Activated naive CD4-positive, alpha-beta T cell treated with Interleukin-2 at 50 U/mL for 16 hours (primary cell): Measurements from ENCODE around the gene KRT6A.
"Not testable (repeated sequence)": the region's sequence is repeated elsewhere in the genome, so short reads cannot be mapped to it uniquely, and the experiment has no call there.

ENCODE experiments used
- DNase-seq: peaks from one replicate; pipeline ENCODE4 v3.0.0-alpha.2; 2020

KRT6A gene

DNA sequence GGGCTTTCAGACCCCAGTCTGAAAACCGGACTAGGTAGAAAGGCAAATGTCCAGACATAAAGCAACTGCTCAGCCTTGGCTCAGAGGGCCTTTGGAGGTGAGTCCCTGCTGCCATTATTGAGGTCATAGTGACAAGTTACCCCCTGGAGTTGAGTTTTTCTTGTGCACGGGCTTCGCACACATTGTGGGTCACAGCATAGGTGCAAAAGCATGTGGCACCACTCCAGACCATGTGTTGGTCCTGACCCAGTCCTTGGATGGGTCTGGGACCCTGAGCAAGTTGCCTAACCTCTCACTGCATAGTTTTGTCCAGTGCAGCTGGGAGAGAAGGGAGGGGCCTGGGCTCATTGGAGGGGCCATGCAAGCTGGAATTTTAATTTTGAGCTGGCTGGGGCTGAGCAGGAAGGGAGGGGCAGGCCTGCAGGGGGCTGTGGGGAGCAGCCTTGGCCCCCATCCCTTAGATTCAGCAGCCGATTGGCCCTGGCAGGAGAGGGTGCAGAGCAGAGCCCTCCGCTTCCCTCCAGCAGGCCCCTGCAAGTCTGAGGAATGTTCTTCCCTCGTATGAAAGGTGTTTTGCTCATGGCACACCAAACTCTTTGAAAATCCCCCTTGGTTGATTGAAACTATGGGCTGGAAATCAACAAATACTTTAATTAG, 31.3 kb upstream of the KRT6A start:
- no peak for DNase-seq

- DNase-seq = no peak
These were observed 30.8 kb upstream of the KRT6A start for GRCh38 chr12:52523824-52524223.

DNA sequence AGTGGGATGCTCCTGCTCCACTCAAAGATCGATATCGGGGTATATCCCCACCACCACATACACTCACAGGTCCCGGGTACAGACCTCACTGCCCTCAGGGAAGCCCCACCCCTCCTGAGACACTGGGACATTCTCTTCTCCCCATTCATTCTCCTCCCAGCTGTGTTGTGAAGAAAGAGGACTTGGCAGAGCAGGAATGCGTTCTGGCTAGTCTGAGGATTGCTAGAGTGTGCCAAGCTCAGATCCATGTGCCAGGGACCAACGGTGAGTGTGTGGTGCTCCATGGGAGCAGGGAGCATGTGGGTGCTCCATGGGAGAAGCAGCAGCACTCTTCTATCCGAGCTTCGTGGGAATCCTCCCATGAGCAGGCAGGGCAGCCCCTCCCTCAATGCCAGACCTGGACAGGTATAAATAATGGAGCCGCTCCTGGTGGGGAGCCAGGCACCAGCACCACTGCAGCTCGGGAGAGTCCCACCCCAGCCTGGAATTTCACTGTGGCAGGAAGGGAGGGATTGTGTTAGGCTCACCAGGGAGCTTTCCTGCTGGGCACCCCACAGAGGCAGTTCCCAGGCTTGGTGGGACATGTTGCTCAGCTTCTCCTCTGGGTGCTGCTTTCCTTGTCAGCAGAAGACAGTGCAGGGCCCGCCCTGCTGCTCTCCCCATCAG, 29.4 kb upstream of the KRT6A start:
- no peak for DNase-seq

DNA sequence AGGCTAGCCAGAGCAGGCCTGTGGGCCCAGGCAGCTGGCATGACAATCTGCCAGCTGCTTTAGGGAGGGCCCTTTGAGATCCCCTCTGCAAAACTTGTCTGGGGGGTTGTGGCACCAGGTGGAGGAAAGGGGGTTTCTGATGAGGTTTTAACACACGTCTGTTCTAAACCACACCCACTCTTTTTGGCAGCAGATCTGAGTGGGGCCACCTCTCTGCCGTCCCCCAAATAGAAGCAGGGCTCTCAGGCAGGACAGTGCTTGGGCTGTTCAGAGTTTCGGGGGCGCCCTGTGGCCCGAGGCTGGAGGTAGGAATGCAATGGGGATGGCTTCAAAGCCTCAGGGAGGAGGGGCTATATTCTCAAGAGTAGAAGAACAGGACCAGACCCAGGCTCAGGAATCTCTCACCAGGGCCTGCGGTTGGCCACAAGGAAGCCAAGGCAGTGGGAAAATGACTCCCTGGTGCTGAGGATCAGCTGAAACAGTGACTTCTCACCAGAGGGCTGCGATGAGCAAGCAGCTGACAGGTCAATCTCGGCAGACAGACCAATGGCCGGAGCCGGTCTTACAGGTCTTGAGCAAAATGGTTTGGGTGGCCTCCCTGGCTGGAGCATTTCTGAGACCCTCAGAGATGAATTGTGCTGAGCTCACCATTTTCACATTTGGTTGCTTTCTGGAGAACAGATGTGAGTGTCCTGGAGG, 28.7 kb upstream of the KRT6A start:
- DNase-seq = no peak

DNA sequence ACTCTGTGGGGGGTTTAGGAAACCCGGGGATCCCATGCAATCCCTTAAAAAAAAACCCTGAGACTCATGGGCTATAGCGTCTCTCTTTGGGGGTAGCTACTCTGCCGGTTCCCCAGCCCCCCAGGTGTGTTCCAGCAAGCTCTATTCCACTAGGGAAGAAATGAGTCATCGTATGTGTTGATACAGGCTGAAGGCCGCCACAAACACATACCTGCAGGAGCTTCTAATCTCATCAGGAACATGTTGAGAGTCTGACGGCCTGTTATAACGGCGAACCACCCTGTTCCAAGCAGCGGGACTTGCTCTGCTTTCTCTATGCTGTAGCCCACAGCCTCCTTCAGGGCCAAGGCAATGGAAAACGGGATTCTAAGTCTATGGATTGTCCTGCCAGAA, 28.1 kb upstream of the KRT6A start:
- DNase-seq = no peak

GRCh38 chr12:52519826-52520662, 27.0 kb upstream of the KRT6A start, which contains the start of gene KRT5:
Gene KRT5, minus strand, starts transcription at chr12:52520394. Its CDS starts 98 bp downstream, at chr12:52520296.
- DNase-seq = no peak

- no peak for DNase-seq
These were observed 26.3 kb upstream of the KRT6A start for GRCh38 chr12:52519387-52519703.

DNA sequence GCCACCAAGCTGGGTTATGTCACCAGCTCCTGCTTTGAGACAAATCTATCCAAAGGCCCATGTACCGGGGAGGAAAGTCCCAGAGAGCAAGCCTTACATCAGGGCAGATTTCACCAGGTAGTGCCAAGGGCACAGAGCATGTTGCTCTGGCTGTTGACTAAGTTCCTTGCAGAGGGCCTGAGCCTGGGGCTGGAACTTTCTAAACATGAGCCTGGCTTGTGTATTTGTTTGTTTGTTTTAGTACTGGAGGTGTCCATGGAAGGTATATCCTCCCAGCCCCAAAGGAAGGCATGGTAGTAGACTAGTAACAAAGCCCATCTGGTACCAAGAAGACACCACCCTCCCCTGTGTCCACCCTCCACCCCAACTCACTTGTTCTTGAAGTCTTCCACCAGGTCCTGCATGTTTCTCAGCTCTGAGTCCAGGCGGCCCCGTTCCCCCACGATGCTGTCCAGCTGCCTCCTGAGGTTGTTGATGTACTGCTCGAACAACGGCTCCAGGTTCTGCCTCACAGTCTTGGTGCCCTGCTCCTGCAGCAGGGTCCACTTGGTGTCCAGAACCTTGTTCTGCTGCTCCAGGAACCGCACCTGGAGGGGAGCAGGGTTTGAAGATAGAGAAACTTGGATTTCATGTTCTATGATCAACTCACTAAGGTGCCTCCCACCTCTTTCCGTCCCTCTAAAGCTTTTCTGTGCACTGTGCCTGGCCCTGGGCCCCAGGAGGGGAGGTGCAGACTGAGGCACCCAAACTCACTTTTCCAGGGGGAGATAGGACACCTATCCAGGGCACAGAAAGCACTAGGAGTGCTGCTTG, 25.7 kb upstream of the KRT6A start:
- DNase-seq = no peak

- DNase-seq = no peak
These were observed 24.8 kb upstream of the KRT6A start for GRCh38 chr12:52517888-52518287.

DNA sequence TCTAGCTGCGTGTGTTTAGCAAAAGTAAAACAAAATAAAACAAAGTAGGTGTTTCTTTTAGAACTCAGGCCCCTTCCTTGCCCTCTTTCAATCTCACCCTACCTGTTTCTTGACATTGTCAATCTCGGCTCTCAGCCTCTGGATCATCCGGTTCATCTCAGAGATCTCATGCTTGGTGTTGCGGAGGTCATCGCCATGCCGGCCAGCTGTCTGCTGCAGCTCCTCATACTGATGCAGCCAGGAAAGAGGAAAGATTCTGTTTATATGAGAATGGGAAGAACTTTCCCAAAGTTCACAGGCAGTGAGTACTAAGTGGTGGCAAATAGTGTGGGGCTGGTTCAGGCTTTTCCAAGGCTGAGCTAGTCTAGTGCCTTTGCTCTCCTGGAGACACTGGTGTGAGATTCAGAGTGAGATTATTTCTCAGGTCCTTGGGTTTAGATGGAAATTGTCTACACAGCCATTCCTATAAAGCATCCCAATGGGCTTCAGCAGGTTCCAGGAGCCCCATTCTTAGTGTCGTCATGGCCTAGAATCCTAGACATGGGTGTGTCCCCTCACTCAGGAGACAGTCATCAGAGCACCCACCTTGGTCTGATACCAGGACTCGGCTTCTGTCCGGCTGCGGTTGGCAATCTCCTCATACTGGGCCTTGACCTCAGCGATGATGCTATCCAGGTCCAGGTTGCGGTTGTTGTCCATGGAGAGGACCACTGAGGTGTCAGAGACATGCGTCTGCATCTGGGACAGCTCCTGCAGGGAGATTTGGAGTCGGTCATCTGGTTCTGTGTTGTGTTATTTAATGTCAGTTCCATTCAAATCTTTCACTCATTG, 24.2 kb upstream of the KRT6A start:
- no peak for DNase-seq

- no peak for DNase-seq
These were observed 23.1 kb upstream of the KRT6A start for GRCh38 chr12:52515927-52516831.

DNA sequence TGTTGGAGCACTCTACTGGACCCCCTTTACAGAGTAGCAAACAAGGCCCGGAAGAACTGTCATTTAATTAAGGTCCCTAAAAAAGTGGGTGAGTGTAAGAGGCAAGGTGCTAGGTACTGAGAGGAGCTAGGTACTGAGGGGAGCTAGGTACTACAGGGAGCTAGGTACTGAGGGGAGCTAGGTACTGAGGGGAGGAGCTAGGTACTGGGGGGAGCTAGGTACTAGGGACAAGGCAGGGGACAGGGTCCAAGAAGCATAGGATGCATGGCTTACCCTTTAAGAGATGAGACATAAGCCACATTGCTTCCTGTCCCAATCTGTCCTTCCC, 22.2 kb upstream of the KRT6A start:
- DNase-seq = no peak

- no peak for DNase-seq
These were observed 21.6 kb upstream of the KRT6A start for GRCh38 chr12:52514471-52515318.

DNA sequence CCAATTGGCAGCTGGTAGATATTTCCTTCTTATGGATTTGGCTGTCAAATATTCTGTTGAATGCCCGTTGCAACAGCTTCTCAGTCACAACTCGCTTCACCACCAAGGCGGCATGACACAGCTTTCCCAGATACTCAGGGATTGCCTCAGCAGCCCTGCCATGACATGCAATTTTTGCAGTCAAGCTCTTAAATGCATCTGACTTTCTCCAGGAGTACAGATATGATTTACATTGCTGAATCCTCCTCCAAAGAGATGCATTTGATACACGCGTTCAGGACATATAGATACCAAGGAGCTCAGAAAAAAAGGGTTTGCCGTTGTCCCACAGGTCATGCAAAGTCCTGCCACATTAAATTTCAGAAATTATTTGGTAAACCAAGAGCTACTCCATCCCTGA, 20.7 kb upstream of the KRT6A start:
- DNase-seq = no peak

- no peak for DNase-seq
These were observed 15.2 kb upstream of the KRT6A start for GRCh38 chr12:52508211-52508610.

DNA sequence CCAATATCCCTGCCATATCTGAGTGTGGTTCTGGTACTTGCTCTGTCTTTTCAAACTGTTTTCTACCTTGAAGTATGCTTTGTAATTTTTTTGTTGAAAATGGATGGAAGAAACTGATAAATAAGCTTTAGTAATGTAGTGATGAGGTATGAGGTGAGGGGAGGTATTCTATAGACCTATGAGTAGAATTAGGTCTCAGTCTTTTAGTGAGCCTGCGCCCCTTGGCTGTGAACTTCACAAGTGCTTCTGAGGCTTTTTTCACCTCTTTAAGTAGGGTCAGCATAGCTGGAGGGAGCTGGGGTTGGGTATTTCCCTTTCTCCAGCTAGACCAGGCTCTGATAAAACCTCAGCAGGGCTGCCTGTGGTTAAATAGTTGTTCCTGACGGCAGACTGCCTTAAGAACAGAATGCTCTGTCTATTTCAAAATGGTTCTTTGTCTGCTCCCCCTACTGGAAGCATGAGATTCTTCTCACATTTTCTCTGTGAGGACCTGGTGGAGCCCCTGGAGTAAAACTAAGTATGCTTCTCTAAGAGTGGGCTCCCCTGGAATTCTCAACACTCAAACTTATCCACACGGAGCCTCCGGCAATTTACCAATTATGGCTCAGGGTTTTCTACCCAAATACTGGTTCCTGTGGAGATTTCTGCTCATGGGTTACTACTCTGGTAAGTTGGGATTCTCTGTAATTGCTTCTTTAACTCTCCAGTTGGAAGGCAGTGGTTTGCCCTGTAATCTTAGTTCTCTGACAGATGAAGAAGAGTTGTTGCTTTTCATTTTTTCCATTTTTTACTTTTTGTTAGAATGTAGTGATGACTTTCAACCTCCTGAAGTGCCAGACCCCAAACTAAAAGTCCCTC, 14.0 kb upstream of the KRT6A start:
- DNase-seq = no peak

- no peak for DNase-seq
These were observed 9.8 kb upstream of the KRT6A start for GRCh38 chr12:52502877-52503276.

DNA sequence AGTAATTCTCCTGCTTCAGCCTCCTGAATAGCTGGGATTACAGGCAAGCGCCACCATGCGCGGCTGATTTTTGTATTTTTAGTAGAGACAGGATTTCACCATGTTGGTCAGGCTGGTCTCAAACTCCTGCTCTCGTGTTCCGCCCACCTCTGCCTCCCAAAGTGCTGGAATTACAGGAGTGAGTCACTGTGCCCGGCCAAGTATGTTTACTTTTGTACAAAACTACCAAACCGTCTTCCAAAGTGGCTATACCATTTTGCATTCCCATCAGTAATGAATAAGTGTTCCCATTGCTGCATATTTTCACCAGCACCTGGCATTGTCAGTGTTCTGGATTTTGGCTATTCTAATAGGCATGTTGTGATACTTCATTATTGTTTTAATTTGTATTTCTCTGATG, 8.4 kb upstream of the KRT6A start:
- DNase-seq = no peak

DNA sequence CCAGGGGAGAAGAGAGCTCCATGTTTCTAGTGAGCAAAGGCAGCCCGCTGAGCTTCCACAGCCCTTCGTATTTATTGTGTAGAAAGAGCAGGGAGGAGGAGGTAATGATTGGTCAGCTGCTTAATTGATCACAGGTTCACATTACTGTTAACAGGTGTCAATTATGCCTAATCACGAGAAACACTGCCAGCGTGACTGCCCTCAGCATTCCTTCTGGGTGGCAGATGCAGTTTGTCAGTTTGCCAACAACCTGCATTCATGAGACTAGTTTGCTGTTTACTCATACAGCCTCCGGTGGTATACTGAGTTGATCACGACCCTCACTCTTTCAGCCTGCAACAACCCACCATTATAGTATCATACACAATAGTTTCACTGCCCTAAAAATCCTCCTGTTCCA, 7.5 kb upstream of the KRT6A start:
- DNase-seq = not testable (repeated sequence)
